HFF-Myc (cell line): ENCODE data around the gene KDM7A.

Experiments used
- DNase-seq: peaks from one replicate; pipeline ENCODE4 v3.0.0-alpha.2; 2011; ENCODE audit warnings: low read depth; ENCODE audit errors: extremely low read depth
- H3K4me3 ChIP-seq: replicated peaks from 2 replicates; pipeline ENCODE4 v1.5.1; 2011; ENCODE audit warnings: low read depth, mild to moderate bottlenecking, control low read depth, low read length
- TF ChIP-seq, protein P1 (sequence below): IDR thresholded peaks from 2 replicates; pipeline ENCODE4 v1.5.1; 2012; ENCODE audit warnings: mild to moderate bottlenecking, low read depth, low read length, control low read depth; ENCODE audit errors: missing control alignments

Gene KDM7A

DNA sequence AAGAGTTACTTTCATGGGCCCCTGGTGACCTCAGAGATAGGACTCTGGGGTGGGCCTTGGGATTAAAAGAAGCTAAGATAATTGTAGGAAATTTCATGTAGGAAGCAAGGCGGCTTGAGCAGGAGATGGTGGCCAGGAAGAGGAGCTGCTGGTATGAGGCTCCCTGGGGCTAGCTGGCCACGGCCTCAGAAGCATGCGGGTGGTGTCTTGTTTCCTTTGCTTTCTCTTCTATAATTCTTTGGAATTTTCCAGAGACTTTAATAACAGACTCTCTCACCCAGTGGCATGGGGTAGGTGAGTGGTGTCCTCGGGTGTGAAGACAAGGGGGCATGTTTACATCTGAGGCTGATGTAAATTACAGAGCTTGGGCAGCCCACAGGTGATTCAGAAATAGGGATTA, 41.9 kb upstream of the KDM7A start:
- DNase-seq, result no peak
- TF ChIP-seq, protein P1, sequence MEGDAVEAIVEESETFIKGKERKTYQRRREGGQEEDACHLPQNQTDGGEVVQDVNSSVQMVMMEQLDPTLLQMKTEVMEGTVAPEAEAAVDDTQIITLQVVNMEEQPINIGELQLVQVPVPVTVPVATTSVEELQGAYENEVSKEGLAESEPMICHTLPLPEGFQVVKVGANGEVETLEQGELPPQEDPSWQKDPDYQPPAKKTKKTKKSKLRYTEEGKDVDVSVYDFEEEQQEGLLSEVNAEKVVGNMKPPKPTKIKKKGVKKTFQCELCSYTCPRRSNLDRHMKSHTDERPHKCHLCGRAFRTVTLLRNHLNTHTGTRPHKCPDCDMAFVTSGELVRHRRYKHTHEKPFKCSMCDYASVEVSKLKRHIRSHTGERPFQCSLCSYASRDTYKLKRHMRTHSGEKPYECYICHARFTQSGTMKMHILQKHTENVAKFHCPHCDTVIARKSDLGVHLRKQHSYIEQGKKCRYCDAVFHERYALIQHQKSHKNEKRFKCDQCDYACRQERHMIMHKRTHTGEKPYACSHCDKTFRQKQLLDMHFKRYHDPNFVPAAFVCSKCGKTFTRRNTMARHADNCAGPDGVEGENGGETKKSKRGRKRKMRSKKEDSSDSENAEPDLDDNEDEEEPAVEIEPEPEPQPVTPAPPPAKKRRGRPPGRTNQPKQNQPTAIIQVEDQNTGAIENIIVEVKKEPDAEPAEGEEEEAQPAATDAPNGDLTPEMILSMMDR, result no peak
- no peak overlapping the region for H3K4me3 ChIP-seq

DNA sequence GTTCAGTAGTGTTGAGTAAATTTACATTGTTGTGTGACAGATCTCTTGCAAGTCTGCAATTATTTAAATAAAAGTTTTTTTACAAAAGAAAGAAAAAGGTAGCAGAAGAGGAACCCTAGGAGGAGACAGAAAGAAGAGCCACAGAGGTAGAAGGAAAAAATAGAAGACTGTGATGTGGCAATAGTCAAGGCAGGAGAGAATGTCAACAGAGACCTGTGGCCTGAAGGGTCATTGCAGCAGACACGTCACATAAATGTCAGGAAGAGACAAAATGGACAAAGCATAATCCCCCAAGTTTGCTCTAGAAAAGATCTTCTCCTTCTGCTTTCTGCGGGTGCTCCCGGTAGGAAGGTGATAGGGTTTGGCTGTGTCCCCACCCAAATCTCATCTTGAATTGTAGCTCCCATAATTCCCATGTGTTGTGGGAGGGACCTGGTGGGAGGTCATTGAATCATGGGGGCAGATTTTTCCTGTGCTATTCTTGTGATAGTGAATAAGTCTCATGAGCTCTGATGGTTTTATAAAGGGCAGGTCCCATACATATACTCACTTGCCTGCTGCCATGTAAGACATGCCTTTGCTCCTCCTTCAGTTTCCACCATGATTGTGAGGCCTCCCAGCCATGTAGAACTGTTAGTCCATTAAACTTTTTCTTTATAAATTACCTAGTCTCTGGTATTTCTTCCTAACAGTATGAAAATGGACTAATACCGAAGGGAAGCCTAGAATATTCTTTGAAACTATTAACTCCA, 41.1 kb upstream of the KDM7A start:
- TF ChIP-seq, protein P1, result no peak

DNA sequence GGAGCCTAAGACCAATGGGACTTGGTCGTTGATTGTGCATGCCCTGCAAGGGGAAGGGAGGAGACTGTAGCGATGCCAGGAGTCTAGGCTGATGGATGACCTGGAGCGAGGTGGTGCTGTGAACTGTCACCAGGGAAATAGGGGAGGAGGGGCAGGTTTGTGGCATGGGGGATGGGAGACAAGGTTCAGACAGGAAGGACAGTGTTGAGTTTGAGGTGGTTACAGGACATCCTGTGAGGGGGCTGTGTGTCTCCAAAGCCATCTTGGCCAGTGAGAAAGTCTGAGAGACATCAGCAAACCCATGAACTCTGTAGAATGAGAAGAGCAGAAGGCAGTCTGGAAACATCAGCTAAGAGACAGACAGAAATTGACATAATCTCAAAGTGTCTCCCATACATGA, 38.5 kb upstream of the KDM7A start:
- no peak overlapping the region for H3K4me3 ChIP-seq
- TF ChIP-seq, protein P1, result no peak
- no peak for DNase-seq

More for the DNA sequence above, 41.1 kb upstream of the KDM7A start:
- no peak for DNase-seq
- H3K4me3 ChIP-seq, result no peak overlapping the region

DNA sequence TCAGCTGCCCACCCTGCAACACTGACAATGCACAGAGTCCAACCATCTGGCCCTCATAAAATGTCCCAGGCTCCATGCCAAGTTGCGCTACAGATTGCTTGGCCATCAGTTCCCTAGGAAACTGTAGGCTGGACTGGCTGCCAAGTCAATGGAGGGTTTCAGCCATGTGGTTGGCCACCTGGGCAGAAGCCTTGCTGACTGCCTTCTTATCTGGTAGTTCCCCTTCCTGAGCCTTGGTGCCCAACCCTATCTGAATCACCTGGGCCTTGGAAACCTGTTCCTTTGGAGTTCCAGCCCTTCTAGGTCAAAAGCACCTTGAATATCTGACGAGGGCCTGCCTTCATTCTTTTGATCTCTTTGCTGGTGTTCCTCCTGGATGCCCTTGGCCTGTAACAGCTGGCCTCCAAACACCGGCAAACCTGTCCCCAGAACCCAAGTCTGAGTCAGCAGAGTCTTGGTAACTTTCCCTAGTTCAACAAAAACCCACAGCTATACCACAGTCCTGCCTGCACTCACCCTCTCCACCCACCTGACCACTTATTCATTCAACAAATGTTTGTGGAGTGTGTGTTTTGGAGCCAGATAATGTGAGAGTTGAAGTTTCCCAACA, 37.4 kb upstream of the KDM7A start:
- TF ChIP-seq, protein P1, result no peak
- no peak overlapping the region for H3K4me3 ChIP-seq
- DNase-seq, result peak; percentile 45

DNA sequence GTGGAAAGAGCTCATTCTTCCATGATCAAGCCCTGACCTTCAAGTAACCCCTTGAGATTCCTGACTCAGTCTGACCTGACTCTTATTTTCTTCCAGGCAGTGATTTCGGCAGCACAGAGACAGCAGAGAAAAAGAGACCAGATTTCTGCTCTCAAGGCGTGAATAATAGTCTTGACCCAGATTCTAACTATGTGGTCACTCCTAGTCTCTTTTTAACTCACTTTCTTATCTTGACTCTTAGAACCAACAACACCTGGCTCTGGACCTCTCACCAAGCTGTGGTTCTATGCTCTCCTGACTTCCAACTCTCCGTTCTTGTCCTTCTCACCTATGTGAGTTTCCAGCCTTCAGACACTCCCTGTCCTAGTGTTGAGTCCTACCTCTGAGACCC, 36.9 kb upstream of the KDM7A start:
- TF ChIP-seq, protein P1, result no peak
- H3K4me3 ChIP-seq, result no peak overlapping the region
- DNase-seq, result no peak

DNA sequence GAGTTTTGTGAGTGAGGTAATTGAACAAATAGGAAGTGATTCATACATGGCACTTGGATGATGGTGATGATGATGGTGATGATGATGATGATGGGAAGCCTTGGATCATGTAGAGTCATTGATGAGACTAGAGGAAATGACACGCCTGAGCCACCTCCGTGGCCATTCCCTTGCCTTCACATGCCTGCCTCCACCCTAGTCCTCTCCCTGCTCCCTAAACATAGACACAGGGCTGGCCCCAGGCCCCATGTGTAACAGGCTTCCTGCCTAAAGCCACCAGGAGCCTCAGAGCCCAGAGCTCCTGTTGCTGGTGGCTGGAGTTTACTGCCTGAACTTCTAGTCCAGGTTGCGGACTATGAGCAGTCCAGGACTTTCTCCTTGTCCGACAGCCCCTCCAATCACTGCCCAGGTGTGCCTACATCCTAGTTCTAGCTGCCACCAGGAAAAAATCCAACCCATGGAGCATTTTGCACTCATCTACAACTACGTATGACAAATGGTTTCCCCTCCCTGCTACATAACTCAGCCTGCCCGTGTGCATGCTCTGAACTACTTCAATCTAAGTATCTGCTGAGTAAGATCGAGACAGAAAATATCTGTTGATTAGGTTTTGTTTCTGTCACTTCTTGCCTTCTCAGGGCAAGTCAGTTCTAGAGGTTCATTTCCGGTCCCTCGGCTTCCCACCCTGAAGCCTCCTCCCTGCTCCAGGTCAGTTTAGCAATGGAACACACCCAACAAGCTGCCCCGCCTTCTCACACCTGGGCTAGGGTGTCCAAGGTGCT, 35.5 kb upstream of the KDM7A start:
- no peak overlapping the region for H3K4me3 ChIP-seq
- TF ChIP-seq, protein P1, result no peak
- DNase-seq, result no peak
